ENCODE data around the gene RUNX2. TPM values are rescaled to one million over a fixed set of nuclear protein-coding genes. Genes with fewer than 3 reads are reported as not detected.

The RUNX2 gene
- total and polyA plus RNA-seq, 10 of the 15 experiments (the other 5 are each of a cell fraction or from before 2014, with no cell fraction given), result 0.01 to 0.77 (median 0.15) TPM; not detected in 3

DNA sequence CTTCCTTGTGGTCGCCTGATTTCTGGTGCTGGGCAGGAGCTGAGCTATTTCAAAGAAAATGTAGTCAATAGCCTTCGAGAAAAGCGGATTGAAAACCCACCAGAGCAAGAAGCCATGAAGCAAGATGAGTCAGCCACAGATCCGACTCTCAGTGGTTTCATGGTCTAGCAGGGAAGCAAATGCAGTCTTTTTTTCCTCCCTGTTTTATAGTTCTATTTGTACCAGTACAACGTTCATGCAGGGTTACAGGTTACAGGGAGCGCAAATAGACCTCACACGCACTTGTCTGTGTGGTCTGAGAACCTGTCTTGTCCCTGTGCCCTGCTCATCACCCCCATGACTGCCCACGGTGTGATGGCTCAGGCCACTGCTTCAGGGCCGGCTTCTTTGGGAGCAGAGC, 359.4 kb downstream of the RUNX2 start (continued):
- TF ChIP-seq, protein P1, sequence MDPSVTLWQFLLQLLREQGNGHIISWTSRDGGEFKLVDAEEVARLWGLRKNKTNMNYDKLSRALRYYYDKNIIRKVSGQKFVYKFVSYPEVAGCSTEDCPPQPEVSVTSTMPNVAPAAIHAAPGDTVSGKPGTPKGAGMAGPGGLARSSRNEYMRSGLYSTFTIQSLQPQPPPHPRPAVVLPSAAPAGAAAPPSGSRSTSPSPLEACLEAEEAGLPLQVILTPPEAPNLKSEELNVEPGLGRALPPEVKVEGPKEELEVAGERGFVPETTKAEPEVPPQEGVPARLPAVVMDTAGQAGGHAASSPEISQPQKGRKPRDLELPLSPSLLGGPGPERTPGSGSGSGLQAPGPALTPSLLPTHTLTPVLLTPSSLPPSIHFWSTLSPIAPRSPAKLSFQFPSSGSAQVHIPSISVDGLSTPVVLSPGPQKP (IDR thresholded peaks at IDR 0.05; ENCODE audit: low read depth, low read length), result no peak
- TF ChIP-seq CREM (IDR thresholded peaks at IDR 0.05; ENCODE audit: low read depth) (peak; percentile 56; the same call in 1 of the 2 replicates), MYC (IDR thresholded peaks at IDR 0.05; ENCODE audit: insufficient read depth, insufficient read length, insufficient replicate concordance, low read length, severe bottlenecking) (no peak), CBFB (IDR thresholded peaks at IDR 0.05; ENCODE audit: low read depth) (0 out of 2 replicates have a peak, but pooled peaks have one; percentile 39), ESRRA (IDR thresholded peaks at IDR 0.05; ENCODE audit: low read length) (no peak), RELA (IDR thresholded peaks at IDR 0.05; ENCODE audit: borderline replicate concordance, partially characterized antibody) (no peak), YY1 (IDR thresholded peaks at IDR 0.05; ENCODE audit: low read depth, low read length) (no peak; the same call in 1 of the 2 replicates), BHLHE40 (IDR thresholded peaks at IDR 0.05; ENCODE audit: borderline replicate concordance in 1 of 2, low read depth in 2 of 2, low read length in 1 of 2) (no peak), NR2C1 (IDR thresholded peaks at IDR 0.05) (no peak), CBX3 (IDR thresholded peaks at IDR 0.05; ENCODE audit: borderline replicate concordance, low read depth) (no peak), NRF1 (conservative IDR thresholded peaks at IDR 0.05; ENCODE audit: low read depth, low read length) (no peak), KAT2A (conservative IDR thresholded peaks at IDR 0.05; ENCODE audit: control insufficient read depth, low read depth, low read length) (no peak), NR2F1 (conservative IDR thresholded peaks at IDR 0.05) (peak; percentile 43; the same call in 1 of the 2 replicates), PML (IDR thresholded peaks at IDR 0.05; ENCODE audit: low read length) (no peak), SUPT20H (IDR thresholded peaks at IDR 0.05; ENCODE audit: borderline replicate concordance, control insufficient read depth, low read depth, low read length) (no peak), IKZF1 (conservative IDR thresholded peaks at IDR 0.05) (peak; percentile 72)
- TF ChIP-seq, protein P2, sequence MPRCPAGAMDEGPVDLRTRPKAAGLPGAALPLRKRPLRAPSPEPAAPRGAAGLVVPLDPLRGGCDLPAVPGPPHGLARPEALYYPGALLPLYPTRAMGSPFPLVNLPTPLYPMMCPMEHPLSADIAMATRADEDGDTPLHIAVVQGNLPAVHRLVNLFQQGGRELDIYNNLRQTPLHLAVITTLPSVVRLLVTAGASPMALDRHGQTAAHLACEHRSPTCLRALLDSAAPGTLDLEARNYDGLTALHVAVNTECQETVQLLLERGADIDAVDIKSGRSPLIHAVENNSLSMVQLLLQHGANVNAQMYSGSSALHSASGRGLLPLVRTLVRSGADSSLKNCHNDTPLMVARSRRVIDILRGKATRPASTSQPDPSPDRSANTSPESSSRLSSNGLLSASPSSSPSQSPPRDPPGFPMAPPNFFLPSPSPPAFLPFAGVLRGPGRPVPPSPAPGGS (IDR thresholded peaks at IDR 0.05; ENCODE audit: borderline replicate concordance, insufficient read depth, low read depth, low read length, poor library complexity, severe bottlenecking), result no peak
- TF ChIP-seq, protein P3, sequence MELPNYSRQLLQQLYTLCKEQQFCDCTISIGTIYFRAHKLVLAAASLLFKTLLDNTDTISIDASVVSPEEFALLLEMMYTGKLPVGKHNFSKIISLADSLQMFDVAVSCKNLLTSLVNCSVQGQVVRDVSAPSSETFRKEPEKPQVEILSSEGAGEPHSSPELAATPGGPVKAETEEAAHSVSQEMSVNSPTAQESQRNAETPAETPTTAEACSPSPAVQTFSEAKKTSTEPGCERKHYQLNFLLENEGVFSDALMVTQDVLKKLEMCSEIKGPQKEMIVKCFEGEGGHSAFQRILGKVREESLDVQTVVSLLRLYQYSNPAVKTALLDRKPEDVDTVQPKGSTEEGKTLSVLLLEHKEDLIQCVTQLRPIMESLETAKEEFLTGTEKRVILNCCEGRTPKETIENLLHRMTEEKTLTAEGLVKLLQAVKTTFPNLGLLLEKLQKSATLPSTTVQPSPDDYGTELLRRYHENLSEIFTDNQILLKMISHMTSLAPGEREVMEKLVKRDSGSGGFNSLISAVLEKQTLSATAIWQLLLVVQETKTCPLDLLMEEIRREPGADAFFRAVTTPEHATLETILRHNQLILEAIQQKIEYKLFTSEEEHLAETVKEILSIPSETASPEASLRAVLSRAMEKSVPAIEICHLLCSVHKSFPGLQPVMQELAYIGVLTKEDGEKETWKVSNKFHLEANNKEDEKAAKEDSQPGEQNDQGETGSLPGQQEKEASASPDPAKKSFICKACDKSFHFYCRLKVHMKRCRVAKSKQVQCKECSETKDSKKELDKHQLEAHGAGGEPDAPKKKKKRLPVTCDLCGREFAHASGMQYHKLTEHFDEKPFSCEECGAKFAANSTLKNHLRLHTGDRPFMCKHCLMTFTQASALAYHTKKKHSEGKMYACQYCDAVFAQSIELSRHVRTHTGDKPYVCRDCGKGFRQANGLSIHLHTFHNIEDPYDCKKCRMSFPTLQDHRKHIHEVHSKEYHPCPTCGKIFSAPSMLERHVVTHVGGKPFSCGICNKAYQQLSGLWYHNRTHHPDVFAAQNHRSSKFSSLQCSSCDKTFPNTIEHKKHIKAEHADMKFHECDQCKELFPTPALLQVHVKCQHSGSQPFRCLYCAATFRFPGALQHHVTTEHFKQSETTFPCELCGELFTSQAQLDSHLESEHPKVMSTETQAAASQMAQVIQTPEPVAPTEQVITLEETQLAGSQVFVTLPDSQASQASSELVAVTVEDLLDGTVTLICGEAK (IDR thresholded peaks at IDR 0.05; ENCODE audit: borderline replicate concordance), result no peak
- TF ChIP-seq, protein P4, sequence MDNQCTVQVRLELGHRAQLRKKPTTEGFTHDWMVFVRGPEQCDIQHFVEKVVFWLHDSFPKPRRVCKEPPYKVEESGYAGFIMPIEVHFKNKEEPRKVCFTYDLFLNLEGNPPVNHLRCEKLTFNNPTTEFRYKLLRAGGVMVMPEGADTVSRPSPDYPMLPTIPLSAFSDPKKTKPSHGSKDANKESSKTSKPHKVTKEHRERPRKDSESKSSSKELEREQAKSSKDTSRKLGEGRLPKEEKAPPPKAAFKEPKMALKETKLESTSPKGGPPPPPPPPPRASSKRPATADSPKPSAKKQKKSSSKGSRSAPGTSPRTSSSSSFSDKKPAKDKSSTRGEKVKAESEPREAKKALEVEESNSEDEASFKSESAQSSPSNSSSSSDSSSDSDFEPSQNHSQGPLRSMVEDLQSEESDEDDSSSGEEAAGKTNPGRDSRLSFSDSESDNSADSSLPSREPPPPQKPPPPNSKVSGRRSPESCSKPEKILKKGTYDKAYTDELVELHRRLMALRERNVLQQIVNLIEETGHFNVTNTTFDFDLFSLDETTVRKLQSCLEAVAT (IDR thresholded peaks at IDR 0.05), result no peak
- TF ChIP-seq, protein P5, sequence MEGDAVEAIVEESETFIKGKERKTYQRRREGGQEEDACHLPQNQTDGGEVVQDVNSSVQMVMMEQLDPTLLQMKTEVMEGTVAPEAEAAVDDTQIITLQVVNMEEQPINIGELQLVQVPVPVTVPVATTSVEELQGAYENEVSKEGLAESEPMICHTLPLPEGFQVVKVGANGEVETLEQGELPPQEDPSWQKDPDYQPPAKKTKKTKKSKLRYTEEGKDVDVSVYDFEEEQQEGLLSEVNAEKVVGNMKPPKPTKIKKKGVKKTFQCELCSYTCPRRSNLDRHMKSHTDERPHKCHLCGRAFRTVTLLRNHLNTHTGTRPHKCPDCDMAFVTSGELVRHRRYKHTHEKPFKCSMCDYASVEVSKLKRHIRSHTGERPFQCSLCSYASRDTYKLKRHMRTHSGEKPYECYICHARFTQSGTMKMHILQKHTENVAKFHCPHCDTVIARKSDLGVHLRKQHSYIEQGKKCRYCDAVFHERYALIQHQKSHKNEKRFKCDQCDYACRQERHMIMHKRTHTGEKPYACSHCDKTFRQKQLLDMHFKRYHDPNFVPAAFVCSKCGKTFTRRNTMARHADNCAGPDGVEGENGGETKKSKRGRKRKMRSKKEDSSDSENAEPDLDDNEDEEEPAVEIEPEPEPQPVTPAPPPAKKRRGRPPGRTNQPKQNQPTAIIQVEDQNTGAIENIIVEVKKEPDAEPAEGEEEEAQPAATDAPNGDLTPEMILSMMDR (IDR thresholded peaks at IDR 0.05 in 2 of 3, conservative IDR thresholded peaks at IDR 0.05 in 1 of 3; ENCODE audit: control insufficient read depth in 2 of 3, extremely low read depth in 1 of 3, insufficient read depth in 1 of 3, low read depth in 3 of 3, low read length in 3 of 3), result no peak
